GM18951 (cell line): ENCODE results near the gene DIP2B.

Source experiments
- POLR2A ChIP-seq: IDR thresholded peaks from 4 replicates; pipeline ENCODE4 v1.6.1; 2011; ENCODE audit warnings: mild to moderate bottlenecking; ENCODE audit not compliant: insufficient read length, insufficient read depth; ENCODE audit errors: extremely low read depth
- in situ Hi-C: fragments of 300-500 bp; cut with MboI; formaldehyde crosslinking; loops from one replicate; pipeline ENCODE4 v1.12.0; 2022; ENCODE audit warnings: low sequenced_read_pairs, mixed read lengths, inconsistent platforms; ENCODE audit not compliant: unreplicated experiment

Gene DIP2B

GRCh38 chr12:50564237-50564947 lies 59.6 kb downstream of the DIP2B start:
- in situ Hi-C loops, result no loop called here
- TF ChIP-seq POLR2A, result no peak

GRCh38 chr12:50564948-50565297 lies 60.1 kb downstream of the DIP2B start:
- TF ChIP-seq POLR2A, result no peak
- in situ Hi-C loops, result no loop called here

- in situ Hi-C loops, result no loop called here
- no peak for TF ChIP-seq POLR2A
Measured at GRCh38 chr12:50566066-50566465, 61.3 kb downstream of the DIP2B start.

GRCh38 chr12:50567926-50568325 lies 63.1 kb downstream of the DIP2B start:
- in situ Hi-C loops, result no loop called here
- no peak for TF ChIP-seq POLR2A

- TF ChIP-seq POLR2A, result no peak
- in situ Hi-C loops, result no loop called here
Measured at GRCh38 chr12:50568338-50569091, 63.7 kb downstream of the DIP2B start.

- TF ChIP-seq POLR2A, result no peak
- in situ Hi-C loops, result no loop called here
Measured at GRCh38 chr12:50569321-50569720, 64.5 kb downstream of the DIP2B start.

- no peak for TF ChIP-seq POLR2A
- in situ Hi-C loops, result no loop called here
Measured at GRCh38 chr12:50569876-50570275, 65.1 kb downstream of the DIP2B start.

GRCh38 chr12:50571786-50572185 lies 67.0 kb downstream of the DIP2B start:
- no peak for TF ChIP-seq POLR2A
- in situ Hi-C loops, result no loop called here

- TF ChIP-seq POLR2A, result no peak
- in situ Hi-C loops, result no loop called here
Measured at GRCh38 chr12:50572287-50572686, 67.5 kb downstream of the DIP2B start.

GRCh38 chr12:50572760-50573159 lies 68.0 kb downstream of the DIP2B start:
- no peak for TF ChIP-seq POLR2A
- in situ Hi-C loops, result no loop called here

GRCh38 chr12:50573271-50573670 lies 68.5 kb downstream of the DIP2B start:
- in situ Hi-C loops, result no loop called here
- no peak for TF ChIP-seq POLR2A

- in situ Hi-C loops, result no loop called here
- TF ChIP-seq POLR2A, result no peak
Measured at GRCh38 chr12:50574601-50575348, 70.0 kb downstream of the DIP2B start.

GRCh38 chr12:50579757-50580267 lies 75.0 kb downstream of the DIP2B start:
- no peak for TF ChIP-seq POLR2A
- in situ Hi-C loops, result no loop called here
